MM.1S (cell line): ENCODE results near the gene KIF5C.

ENCODE experiments used
- DNase-seq: peaks from one replicate; pipeline ENCODE4 v3.0.0-alpha.2; 2015
- H2AFZ ChIP-seq: fragments of 300-600 bp; sonication (generic); 2 replicates; pipeline ENCODE4 v1.6.0; 2016; ENCODE audit warnings: antibody characterized with exemption, low read length
- H3F3A ChIP-seq: fragments of 300-600 bp; sonication (generic); 2 replicates; pipeline ENCODE4 v1.6.1; 2016; ENCODE audit warnings: mild to moderate bottlenecking, antibody characterized with exemption, low read length, moderate library complexity, mixed read lengths; ENCODE audit not compliant: insufficient read depth
- H3K27ac ChIP-seq: fragments of 300-600 bp; sonication (generic); 2 replicates; pipeline ENCODE4 v1.5.1; 2016; ENCODE audit warnings: mild to moderate bottlenecking, low read length
- H3K27me3 ChIP-seq: fragments of 300-600 bp; sonication (generic); replicated peaks from 2 replicates; pipeline ENCODE4 v1.6.0; 2016; ENCODE audit warnings: low read length; ENCODE audit not compliant: insufficient read depth
- H3K36me3 ChIP-seq: fragments of 300-600 bp; sonication (generic); replicated peaks from 2 replicates; pipeline ENCODE4 v1.6.1; 2016; ENCODE audit warnings: mild to moderate bottlenecking, low read length, mixed read lengths; ENCODE audit not compliant: insufficient read depth
- H3K4me1 ChIP-seq: fragments of 300-600 bp; sonication (generic); 2 replicates; pipeline ENCODE4 v1.6.1; 2016; ENCODE audit warnings: low read length, mixed read lengths
- H3K4me2 ChIP-seq: fragments of 300-600 bp; sonication (generic); 2 replicates; pipeline ENCODE4 v1.6.0; 2016; ENCODE audit warnings: low read depth, low read length
- H3K4me3 ChIP-seq: fragments of 300-600 bp; sonication (generic); 2 replicates; pipeline ENCODE4 v1.5.1; 2016; ENCODE audit warnings: low read length, mixed read lengths
- H3K79me2 ChIP-seq: fragments of 300-600 bp; sonication (generic); 2 replicates; pipeline ENCODE4 v1.6.1; 2016; ENCODE audit warnings: mixed run types, low read length, mixed read lengths
- H3K9ac ChIP-seq: fragments of 300-600 bp; sonication (generic); 2 replicates; pipeline ENCODE4 v1.6.1; 2016; ENCODE audit warnings: low read length, mixed read lengths
- H3K9me2 ChIP-seq: fragments of 300-600 bp; sonication (generic); replicated peaks from 2 replicates; pipeline ENCODE4 v1.6.1; 2016; ENCODE audit warnings: mild to moderate bottlenecking, low read length, mixed read lengths; ENCODE audit not compliant: insufficient read depth
- H3K9me3 ChIP-seq: fragments of 300-600 bp; sonication (generic); replicated peaks from 2 replicates; pipeline ENCODE4 v1.6.1; 2016; ENCODE audit warnings: mild to moderate bottlenecking, low read length, mixed read lengths; ENCODE audit not compliant: insufficient read depth
- H4K20me1 ChIP-seq: fragments of 300-600 bp; sonication (generic); 2 replicates; pipeline ENCODE4 v1.6.1; 2016; ENCODE audit warnings: mild to moderate bottlenecking, low read length, moderate library complexity, mixed read lengths; ENCODE audit not compliant: insufficient read depth
- EZH2 ChIP-seq: fragments of 300-600 bp; sonication (generic); optimal IDR thresholded peaks from 2 replicates; pipeline ENCODE3; 2017; ENCODE audit warnings: low read depth, mild to moderate bottlenecking, antibody characterized with exemption, low read length, mixed read lengths
- EZH2phosphoT487 ChIP-seq: fragments of 300-600 bp; sonication (generic); IDR thresholded peaks from 2 replicates; pipeline ENCODE4 v1.6.1; 2018; ENCODE audit warnings: antibody characterized with exemption, low read length
- TF ChIP-seq, protein P1 (sequence below): fragments of 300-600 bp; sonication (generic); IDR thresholded peaks from 2 replicates; pipeline ENCODE4 v1.5.1; 2016; ENCODE audit warnings: antibody characterized with exemption, low read length, mixed read lengths

KIF5C gene

DNA sequence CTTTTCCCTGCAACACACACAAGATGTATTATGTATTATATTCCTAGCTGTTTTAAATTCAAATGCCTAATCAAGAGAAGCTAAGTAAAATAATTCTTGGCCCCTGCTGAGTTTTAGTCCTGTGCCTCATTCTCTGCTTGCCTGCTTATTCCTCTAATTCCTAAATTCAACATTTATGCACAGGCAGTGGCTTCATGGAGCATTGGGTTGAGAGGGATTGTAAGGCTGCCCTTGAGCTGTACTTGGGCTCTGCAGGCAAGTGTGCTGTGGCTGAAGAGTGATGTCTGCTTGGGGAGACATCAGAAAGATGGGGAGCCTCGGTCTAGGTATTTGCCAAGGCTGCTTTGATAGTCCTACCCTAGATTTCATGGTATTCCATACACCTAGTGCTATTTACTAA is 27.8 kb downstream of the KIF5C start:
- Histone ChIP-seq H3K79me2 (no peaks in the 10 kb centered on the region), H3K9ac (no peak overlapping the region), H3K27me3 (no peaks in the 10 kb centered on the region), H3K9me3 (no peaks in the 10 kb centered on the region), H2AFZ (no peak overlapping the region), H4K20me1 (no peaks in the 10 kb centered on the region), H3K9me2 (no peaks in the 10 kb centered on the region), H3K4me3 (no peak overlapping the region), H3K36me3 (no peaks in the 10 kb centered on the region), H3F3A (no peaks in the 10 kb centered on the region), H3K4me2 (no peak overlapping the region), H3K27ac (no peak overlapping the region), H3K4me1 (no peaks in the 10 kb centered on the region)
- no peak for DNase-seq
- TF ChIP-seq, protein P1, sequence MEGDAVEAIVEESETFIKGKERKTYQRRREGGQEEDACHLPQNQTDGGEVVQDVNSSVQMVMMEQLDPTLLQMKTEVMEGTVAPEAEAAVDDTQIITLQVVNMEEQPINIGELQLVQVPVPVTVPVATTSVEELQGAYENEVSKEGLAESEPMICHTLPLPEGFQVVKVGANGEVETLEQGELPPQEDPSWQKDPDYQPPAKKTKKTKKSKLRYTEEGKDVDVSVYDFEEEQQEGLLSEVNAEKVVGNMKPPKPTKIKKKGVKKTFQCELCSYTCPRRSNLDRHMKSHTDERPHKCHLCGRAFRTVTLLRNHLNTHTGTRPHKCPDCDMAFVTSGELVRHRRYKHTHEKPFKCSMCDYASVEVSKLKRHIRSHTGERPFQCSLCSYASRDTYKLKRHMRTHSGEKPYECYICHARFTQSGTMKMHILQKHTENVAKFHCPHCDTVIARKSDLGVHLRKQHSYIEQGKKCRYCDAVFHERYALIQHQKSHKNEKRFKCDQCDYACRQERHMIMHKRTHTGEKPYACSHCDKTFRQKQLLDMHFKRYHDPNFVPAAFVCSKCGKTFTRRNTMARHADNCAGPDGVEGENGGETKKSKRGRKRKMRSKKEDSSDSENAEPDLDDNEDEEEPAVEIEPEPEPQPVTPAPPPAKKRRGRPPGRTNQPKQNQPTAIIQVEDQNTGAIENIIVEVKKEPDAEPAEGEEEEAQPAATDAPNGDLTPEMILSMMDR: no peak
- TF ChIP-seq EZH2phosphoT487: no peak
- no peak for TF ChIP-seq EZH2

DNA sequence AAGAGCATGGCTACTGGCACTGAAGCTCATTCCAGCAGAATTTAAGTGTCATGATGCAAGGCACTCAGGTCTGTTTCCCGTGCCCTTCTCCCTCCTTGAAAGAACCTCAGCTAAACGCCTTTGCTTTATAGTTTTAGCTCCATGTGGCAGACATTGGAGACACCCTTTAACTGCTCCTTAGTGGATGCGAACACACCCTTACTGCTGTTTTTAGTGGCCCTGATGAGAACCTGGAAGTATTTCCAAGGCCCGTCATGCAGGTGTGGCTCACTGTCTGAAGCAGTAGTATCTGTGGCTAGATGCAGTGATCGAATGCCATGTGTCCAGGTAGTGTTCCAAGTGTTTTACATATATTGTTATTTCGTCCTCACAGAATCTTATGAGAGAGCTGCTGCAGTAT is 28.3 kb downstream of the KIF5C start:
- no peak overlapping the region for H3K9ac ChIP-seq
- H3K27me3 ChIP-seq: no peaks in the 10 kb centered on the region
- no peaks in the 10 kb centered on the region for H4K20me1 ChIP-seq
- H3K27ac ChIP-seq: no peak overlapping the region
- no peak overlapping the region for H3K4me3 ChIP-seq
- no peaks in the 10 kb centered on the region for H3K36me3 ChIP-seq
- no peaks in the 10 kb centered on the region for H3F3A ChIP-seq
- H3K9me2 ChIP-seq: no peaks in the 10 kb centered on the region
- no peaks in the 10 kb centered on the region for H3K4me1 ChIP-seq
- DNase-seq: no peak
- H3K9me3 ChIP-seq: no peaks in the 10 kb centered on the region
- no peaks in the 10 kb centered on the region for H3K79me2 ChIP-seq
- TF ChIP-seq EZH2 (no peak), EZH2phosphoT487 (no peak)
- H2AFZ ChIP-seq: no peak overlapping the region
- H3K4me2 ChIP-seq: no peak overlapping the region

DNA sequence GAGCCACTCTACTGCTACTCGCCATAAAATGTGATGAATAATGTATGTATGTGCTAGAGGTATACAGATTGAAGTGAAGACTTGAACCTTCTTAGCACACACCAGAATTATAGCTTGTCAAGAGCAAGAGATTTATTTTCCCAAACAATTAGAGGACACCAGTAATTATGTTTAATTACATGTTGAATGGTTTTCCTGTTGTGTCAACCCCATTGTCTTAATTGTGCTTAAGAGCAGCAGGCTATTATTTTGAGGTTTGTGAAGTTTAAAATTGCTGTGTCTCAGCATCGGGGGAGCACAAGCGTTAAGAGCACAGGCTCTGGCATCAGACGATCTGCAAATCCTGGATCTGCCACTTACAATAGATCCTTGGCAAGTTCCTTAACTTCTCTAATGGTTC is 29.0 kb downstream of the KIF5C start:
- no peaks in the 10 kb centered on the region for H4K20me1 ChIP-seq
- no peak overlapping the region for H3K4me3 ChIP-seq
- H3K9ac ChIP-seq: no peak overlapping the region
- no peaks in the 10 kb centered on the region for H3K36me3 ChIP-seq
- DNase-seq: no peak
- TF ChIP-seq EZH2phosphoT487 (no peak), EZH2 (no peak)
- TF ChIP-seq, protein P1: no peak
- no peaks in the 10 kb centered on the region for H3K4me1 ChIP-seq
- no peaks in the 10 kb centered on the region for H3K9me2 ChIP-seq
- H3F3A ChIP-seq: no peaks in the 10 kb centered on the region
- no peak overlapping the region for H2AFZ ChIP-seq
- no peak overlapping the region for H3K4me2 ChIP-seq
- H3K9me3 ChIP-seq: no peaks in the 10 kb centered on the region
- no peaks in the 10 kb centered on the region for H3K79me2 ChIP-seq
- no peaks in the 10 kb centered on the region for H3K27me3 ChIP-seq
- no peak overlapping the region for H3K27ac ChIP-seq

DNA sequence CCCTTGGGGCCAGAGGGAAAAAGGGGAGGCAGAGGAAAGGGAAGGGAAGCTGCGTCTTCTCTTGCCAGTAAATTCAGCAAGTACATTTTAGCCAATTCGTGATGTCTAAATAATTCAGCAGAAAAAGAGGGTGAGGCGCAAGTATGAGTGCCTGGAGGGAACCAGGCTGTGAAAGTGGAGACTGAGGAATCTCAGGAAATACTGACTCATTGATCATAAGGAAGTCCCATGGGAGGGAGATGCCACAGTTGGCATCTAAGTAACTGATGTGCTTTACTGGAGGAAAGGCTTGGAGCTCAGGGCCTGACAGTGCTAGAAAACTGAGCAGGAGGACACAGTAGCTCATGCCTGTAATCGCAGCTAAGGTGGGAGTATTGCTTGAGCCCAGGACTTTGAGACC is 31.1 kb downstream of the KIF5C start:
- Histone ChIP-seq H3K4me1 (no peaks in the 10 kb centered on the region), H3K4me3 (no peak overlapping the region), H3K27me3 (no peaks in the 10 kb centered on the region), H3K79me2 (no peaks in the 10 kb centered on the region), H3K9me3 (no peaks in the 10 kb centered on the region), H4K20me1 (no peaks in the 10 kb centered on the region), H3K9ac (no peak overlapping the region), H3K4me2 (no peak overlapping the region), H3K36me3 (no peaks in the 10 kb centered on the region), H3K27ac (no peak overlapping the region), H3K9me2 (no peaks in the 10 kb centered on the region), H3F3A (no peaks in the 10 kb centered on the region), H2AFZ (no peak overlapping the region)
- no peak for DNase-seq
- no peak for TF ChIP-seq EZH2phosphoT487
